HG03378 (cell line): Measurements from ENCODE around the gene IRAK4.

ENCODE experiments used
- ATAC-seq: cut with Tn5 transposase; IDR thresholded peaks from one replicate; pipeline ENCODE4 v1.9.1; 2021; ENCODE audit warnings: mild to moderate bottlenecking, moderate library complexity; ENCODE audit not compliant: unreplicated experiment

Gene IRAK4

GRCh38 chr12:43764528-43764927 lies 5.8 kb downstream of the IRAK4 start:
- no peak for ATAC-seq

GRCh38 chr12:43766291-43766690 lies 7.5 kb downstream of the IRAK4 start:
- ATAC-seq: no peak

- ATAC-seq: no peak
Observed at GRCh38 chr12:43776498-43776897, 17.7 kb downstream of the IRAK4 start.

- ATAC-seq: no peak
Observed at GRCh38 chr12:43786899-43787693, 28.3 kb downstream of the IRAK4 start.

DNA sequence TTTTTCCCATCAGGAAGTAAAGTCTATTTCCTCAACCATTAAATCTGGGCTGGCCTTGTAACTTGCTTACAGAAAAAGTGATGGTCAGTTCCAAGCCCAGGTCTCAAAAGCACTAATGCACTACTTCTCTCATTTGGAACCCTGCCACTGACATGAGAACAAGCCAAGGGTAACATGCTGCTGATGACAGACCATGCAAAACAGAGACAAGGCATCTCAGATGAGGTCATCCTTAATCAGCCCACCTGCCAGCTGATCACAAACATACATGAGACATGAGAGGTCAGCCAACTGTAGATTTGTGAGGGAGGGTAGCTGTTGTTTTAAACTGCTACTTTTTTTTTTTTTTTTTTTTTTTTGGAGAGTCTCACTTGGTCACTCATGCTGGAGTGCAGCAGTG lies 31.2 kb downstream of the IRAK4 start:
- no peak for ATAC-seq

DNA sequence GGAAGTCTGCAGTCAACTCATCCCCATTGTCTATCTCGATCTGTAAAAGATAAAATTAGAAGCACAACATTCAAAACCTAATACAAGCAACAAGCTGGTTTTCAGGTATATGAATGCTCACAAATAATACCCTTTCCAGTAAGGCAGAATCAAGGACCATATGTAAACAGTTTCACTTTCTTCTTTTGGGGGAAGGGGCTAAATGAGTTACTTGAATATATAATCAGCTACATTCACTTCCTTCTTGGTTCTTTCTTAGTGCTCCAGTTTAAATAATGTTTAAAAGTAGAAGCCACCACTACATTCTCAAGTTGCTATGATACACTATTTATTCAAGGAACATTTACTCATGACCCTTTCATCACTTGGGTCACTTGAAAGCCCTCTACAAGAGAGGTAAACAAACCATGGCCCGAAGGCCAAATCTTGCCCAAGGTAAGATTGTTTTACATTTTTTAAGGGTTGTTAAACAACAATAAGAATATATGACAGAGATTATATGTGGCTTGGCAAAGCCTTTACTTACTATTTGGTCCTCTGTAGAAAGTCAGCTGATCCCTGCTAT lies 37.0 kb downstream of the IRAK4 start:
- no peak for ATAC-seq

- ATAC-seq: no peak
Observed at GRCh38 chr12:43797561-43798217, 38.9 kb downstream of the IRAK4 start.

DNA sequence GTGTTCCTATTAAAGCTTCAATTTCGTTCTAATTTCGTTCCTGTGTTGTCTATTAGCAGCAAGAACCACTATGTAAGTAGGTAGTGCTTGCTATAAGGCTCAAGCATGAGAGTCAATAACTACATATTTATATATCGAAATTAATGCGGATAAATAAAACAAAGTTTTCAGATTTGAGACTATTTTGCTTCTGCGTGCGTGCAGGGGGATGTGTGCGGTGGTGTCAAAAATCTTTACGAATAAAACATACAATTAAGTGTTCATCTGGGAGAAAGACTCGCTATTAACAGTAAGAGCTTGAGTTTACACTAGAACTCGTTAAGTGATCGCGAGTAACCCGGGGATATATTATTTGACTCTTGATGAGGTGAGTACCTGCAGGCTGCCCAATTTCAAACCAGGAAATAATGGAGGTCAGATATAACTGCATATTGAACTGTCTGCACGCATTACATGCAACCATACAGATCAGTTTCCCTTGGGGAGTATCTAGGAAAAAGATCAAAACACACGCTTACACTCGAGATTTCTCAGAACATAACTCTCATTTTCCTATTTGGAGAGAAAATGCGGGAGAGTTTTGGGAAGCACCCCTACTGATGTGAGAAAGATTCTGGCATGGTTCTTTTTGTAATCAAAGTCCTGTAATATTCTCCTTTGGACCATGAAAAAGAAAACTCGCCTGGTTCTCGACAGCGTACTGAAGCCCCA lies 46.6 kb downstream of the IRAK4 start:
- ATAC-seq: no peak

DNA sequence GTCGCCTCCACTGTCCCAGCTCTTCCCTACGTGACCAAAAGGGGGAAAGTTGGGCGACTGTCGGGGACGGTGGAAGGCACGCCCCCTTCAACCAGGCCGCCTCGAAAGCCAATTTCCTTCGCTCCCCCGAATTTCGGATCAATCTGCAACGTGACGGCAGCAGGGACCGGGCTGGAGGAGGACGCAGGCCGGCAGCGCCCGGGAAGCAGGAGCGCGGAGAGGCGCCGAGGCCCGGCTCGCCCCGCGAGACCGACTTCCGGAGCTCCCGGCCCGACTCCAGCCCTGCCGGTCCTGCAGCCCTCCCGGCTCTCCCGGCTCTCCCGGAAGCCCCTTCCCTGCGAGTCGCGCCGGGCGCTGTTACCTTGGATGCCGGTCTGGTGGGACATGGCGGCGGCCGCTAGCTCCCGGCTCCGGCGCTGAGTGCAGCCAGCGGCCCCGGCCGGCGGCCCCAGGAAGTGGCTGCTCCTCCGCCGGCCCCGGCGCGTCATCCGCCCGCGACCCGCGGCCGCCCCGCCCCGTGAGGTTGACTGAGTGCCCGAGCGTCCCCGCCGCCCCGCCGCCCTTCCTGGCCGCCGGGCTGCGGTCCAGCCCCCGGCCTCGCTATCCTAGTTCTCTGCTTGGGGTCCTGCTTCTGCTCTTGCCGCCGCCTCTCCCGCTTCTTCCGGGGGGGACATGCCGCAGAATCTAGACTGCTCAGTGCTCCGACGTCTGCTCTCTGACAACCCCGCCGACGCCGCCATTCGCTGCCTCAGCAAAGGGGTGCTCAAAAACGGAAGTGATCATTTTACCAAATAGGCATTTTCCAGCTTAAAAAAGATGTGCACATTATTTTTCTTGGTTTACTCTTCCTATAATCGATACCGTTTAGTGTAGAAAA lies 47.3 kb downstream of the IRAK4 start, which contains the start of gene TWF1:
TSS of gene TWF1 (minus strand) at position 458 of the 877 bp plus-strand sequence. CDS start at position 386, 72 bp downstream.
- peak; percentile 79 for ATAC-seq

GRCh38 chr12:43806737-43807072 lies 48.0 kb downstream of the IRAK4 start:
- no peak for ATAC-seq

- ATAC-seq: no peak
Observed at GRCh38 chr12:43807386-43807785, 48.6 kb downstream of the IRAK4 start.

GRCh38 chr12:43812057-43812456 lies 53.3 kb downstream of the IRAK4 start:
- no peak for ATAC-seq

DNA sequence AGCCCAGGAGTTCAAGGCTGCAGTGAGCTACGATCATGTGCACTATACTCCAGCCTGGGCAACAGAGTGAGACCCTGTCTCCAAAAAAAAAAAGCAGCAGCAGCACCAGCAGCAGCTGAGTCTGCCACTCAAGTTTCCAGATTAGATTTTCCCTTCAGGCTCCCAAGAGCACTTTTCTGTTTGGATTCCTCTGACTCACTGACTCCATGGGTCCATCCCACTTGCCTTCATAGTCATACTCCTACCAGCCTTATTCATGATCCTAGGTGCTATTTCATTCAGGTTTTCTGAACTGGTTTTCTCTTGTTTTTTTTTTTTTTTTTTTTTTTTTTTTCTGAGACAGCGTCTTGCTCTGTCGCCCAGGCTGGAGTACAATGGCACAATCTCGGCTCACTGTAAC lies 54.2 kb downstream of the IRAK4 start:
- ATAC-seq: no peak

GRCh38 chr12:43815416-43815815 lies 56.7 kb downstream of the IRAK4 start:
- no peak for ATAC-seq

GRCh38 chr12:43816168-43816567 lies 57.4 kb downstream of the IRAK4 start:
- ATAC-seq: no peak

DNA sequence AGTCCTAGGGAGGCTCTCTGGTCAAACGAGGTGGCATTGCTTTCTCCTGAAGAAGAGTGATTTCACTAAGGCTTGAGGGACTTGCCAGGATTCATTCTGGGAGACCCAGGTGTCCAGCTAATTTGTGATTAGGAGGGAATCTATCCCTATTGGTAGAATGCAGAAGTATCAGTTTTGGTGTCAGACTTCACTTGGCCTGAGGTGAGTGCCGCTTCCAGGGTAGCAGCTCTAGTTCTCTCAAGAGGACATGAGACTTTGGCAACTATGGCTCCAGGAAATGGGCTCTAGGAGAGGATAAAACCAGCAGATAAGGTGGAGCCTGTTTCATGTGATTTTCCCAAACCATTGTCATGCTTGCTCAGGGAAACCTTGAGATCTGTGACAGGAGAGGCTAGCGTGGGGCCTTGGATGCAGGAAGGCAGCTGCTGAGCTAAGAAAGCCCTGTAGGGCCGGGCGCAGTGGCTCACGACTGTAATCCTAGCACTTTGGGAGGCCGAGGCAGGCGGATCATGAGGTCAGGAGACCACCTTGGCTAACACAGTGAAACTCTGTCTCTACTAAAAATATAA lies 65.5 kb downstream of the IRAK4 start:
- ATAC-seq: no peak

DNA sequence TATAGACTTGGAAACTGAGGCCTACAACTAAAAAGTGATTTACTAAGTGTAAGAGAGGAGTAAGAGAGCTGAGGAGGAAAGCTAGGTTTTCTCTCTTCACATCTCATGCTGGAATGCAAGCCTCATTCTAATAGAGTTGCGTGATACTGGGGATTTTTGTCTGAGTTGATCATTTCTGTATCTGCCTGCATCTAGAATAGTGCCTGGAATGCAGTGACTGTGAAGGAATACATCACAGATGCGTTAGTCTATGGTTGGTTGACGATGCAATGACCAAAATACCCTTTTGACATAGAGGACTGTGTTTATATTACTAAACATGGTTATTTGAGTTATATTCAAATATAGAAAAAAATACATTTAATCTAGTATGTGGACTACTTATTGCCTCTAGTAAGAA lies 67.9 kb downstream of the IRAK4 start:
- ATAC-seq: no peak

DNA sequence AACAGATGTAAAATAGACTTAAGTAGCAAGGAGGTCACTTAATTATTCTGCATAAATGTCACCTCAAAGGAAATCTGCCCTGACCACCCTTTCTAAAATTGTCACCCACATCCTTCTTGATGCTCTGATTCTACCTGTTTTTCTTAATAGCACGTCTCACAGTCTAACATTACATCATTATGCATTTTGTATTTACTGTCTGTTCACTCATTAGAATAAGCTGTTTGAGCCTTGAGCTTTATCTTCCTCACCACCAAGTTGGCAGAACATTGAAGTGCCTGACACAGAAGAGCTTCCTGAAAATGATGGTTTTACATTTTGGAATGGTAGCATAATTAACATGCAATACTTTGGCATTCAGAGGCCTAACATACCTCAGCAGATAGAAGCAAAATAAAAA lies 68.3 kb downstream of the IRAK4 start:
- no peak for ATAC-seq

DNA sequence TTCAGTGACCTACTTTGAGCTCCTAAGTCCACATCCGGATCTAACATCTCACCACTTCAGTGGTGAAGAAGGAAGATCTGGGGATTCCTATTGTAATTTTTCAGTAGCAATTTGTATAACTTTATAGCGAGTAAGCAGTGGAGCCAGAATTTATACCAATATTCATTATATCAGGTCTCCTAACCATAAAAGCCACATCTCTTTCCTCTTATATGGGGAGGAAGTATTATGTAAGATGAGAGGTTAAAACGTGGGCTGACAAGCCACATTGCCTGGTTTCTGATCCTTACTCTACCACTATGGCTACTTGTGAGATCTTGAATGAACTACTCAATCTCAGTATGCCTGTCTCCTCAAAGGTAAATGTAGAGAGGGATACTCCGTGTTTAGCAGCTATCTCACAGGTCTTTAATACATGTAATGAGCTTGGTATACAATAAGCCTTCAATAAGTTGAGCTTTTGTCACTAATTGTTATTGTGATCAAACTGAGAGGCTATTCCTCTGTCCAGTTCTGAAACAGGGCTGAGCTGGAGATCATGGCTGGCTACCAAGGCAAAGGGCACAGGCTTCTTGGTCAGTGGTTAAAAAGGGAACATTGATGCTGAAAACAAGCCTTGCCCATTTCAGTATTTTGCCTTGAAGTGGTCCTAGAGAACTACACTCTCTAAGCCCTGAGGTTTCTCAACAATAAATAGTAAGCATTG lies 73.9 kb downstream of the IRAK4 start:
- ATAC-seq: peak; percentile 32

DNA sequence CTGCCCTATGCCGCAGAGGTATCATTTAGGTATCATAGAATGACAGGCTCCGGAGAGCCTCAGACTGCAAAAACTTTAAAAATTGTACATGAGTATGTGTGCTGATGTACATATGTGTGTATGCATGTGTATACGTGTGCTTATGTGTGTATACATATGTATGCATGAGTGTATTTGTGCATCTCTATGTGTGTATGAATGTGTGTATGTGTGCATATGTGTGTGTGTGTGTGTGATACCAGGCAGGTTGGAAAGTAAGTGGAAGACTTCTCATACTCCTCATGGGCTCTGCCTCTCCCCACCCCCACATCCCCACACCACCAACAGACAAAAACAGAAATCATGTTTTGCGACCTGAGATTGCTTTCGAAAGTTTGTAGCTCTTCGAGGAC lies 76.5 kb downstream of the IRAK4 start:
- ATAC-seq: peak; percentile 2
